ENCODE measurements around the gene KIF1B. TPM values are rescaled to one million over a fixed set of nuclear protein-coding genes. Genes with fewer than 3 reads are reported as not detected.

The KIF1B gene
- total RNA-seq, 1 experiment from 2014 or later: 69.5 TPM

- no peak for DNase-seq (ENCODE audit: low spot score)
- Histone ChIP-seq H3K27me3 (replicated peaks; ENCODE audit: insufficient read depth, low read depth, low read length, poor library complexity) (no peaks in the 10 kb centered on the region), H3K36me3 (ENCODE audit: insufficient read depth, low read length, poor library complexity, severe bottlenecking) (peaks cover 47% of the 10 kb centered on the region), H3K4me1 (ENCODE audit: insufficient read depth, low read length, poor library complexity, severe bottlenecking) (peaks cover 18% of the 10 kb centered on the region), H3K27ac (ENCODE audit: low read depth, low read length, poor library complexity, severe bottlenecking) (peak overlapping the region; percentile 94), H3K9me3 (ENCODE audit: low read depth, low read length, poor library complexity, severe bottlenecking) (no peaks in the 10 kb centered on the region), H3K4me3 (ENCODE audit: low read depth, low read length, poor library complexity, severe bottlenecking) (peak overlapping the region; percentile 95)
- no TSS peak for BruUV-seq (replicated peaks)
- CTCF ChIA-PET: interaction anchor here (0.6 kb wide), 1 partner anchor 155 kb away, joined by 4 read pairs; no protein-coding TSS in a partner anchor
- POLR2A ChIA-PET (ENCODE audit: low non-redundant PET): no interaction called here
- TF ChIP-seq CTCF (conservative IDR thresholded peaks at IDR 0.05; ENCODE audit: low read depth, low read length): no peak
- no peak for TF ChIP-seq EZH2 (IDR thresholded peaks at IDR 0.05; ENCODE audit: borderline replicate concordance, low read depth, low read length, poor library complexity, severe bottlenecking)
- intact Hi-C loops (cut with micrococcal nuclease; ENCODE audit: unreplicated experiment): no loop called here
These were observed 189.6 kb downstream of the KIF1B start for GRCh38 chr1:10400013-10400412.

- peak overlapping the region; percentile 95 for H3K4me3 ChIP-seq (ENCODE audit: low read depth, low read length, poor library complexity, severe bottlenecking)
- no peak for DNase-seq (ENCODE audit: low spot score)
- peaks cover 60% of the 10 kb centered on the region for H3K36me3 ChIP-seq (ENCODE audit: insufficient read depth, low read length, poor library complexity, severe bottlenecking)
- CTCF ChIA-PET: interaction anchor here (0.6 kb wide), 1 partner anchor 681 kb away, joined by 4 read pairs; no protein-coding TSS in a partner anchor
- no peaks in the 10 kb centered on the region for H3K27me3 ChIP-seq (replicated peaks; ENCODE audit: insufficient read depth, low read depth, low read length, poor library complexity)
- TF ChIP-seq CTCF (conservative IDR thresholded peaks at IDR 0.05; ENCODE audit: low read depth, low read length) (no peak), EZH2 (IDR thresholded peaks at IDR 0.05; ENCODE audit: borderline replicate concordance, low read depth, low read length, poor library complexity, severe bottlenecking) (no peak)
- H3K27ac ChIP-seq (ENCODE audit: low read depth, low read length, poor library complexity, severe bottlenecking): no peak overlapping the region
- intact Hi-C loops (cut with micrococcal nuclease; ENCODE audit: unreplicated experiment): no loop called here
- H3K4me1 ChIP-seq (ENCODE audit: insufficient read depth, low read length, poor library complexity, severe bottlenecking): peaks cover 18% of the 10 kb centered on the region
- no TSS peak for BruUV-seq (replicated peaks)
- POLR2A ChIA-PET (ENCODE audit: low non-redundant PET): no interaction called here
- no peaks in the 10 kb centered on the region for H3K9me3 ChIP-seq (ENCODE audit: low read depth, low read length, poor library complexity, severe bottlenecking)
These were observed 190.9 kb downstream of the KIF1B start for GRCh38 chr1:10401281-10401680.

DNA sequence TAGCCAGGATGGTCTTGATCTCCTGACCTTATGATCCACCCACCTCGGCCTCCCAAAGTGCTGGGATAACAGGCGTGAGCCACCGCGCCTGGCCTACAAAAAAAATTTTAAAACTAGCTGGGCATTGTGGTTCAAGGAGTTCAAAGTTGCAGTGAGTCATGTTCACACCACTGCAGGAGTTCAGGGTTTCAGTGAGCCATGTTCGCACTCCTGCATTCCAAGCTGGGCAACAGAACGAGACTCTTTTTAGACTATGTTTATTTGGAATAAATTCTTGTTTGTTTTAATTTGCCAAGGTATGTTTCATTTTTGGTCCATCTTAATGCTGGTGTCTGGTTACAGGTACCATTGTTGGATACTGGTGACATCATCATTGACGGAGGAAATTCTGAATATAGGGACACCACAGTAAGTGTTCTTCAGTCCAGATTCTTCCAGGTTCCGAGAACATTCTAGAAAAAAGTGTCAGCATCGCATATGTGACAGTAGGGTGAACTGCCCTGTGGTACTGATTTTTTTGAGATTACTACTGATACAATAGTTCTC lies 192.4 kb downstream of the KIF1B start:
- POLR2A ChIA-PET (ENCODE audit: low non-redundant PET): no interaction called here

More for the DNA sequence above, 192.4 kb downstream of the KIF1B start:
- H3K4me1 ChIP-seq (ENCODE audit: insufficient read depth, low read length, poor library complexity, severe bottlenecking): peaks cover 18% of the 10 kb centered on the region
- intact Hi-C loops (cut with micrococcal nuclease; ENCODE audit: unreplicated experiment): no loop called here
- CTCF ChIA-PET: no interaction called here
- H3K4me3 ChIP-seq (ENCODE audit: low read depth, low read length, poor library complexity, severe bottlenecking): no peak overlapping the region
- no peaks in the 10 kb centered on the region for H3K27me3 ChIP-seq (replicated peaks; ENCODE audit: insufficient read depth, low read depth, low read length, poor library complexity)
- H3K9me3 ChIP-seq (ENCODE audit: low read depth, low read length, poor library complexity, severe bottlenecking): no peaks in the 10 kb centered on the region
- H3K36me3 ChIP-seq (ENCODE audit: insufficient read depth, low read length, poor library complexity, severe bottlenecking): peaks cover 75% of the 10 kb centered on the region
- DNase-seq (ENCODE audit: low spot score): no peak
- H3K27ac ChIP-seq (ENCODE audit: low read depth, low read length, poor library complexity, severe bottlenecking): no peak overlapping the region
- no TSS peak for BruUV-seq (replicated peaks)
- no peak for TF ChIP-seq EZH2 (IDR thresholded peaks at IDR 0.05; ENCODE audit: borderline replicate concordance, low read depth, low read length, poor library complexity, severe bottlenecking)
- TF ChIP-seq CTCF (conservative IDR thresholded peaks at IDR 0.05; ENCODE audit: low read depth, low read length): no peak
